Fibroblast of lung (primary cell): ENCODE data around the gene LHFPL2.

Experiments
- EZH2 ChIP-seq: IDR thresholded peaks from 2 replicates; pipeline ENCODE4 v1.5.1; 2012; ENCODE audit warnings: low read length, control low read depth, mild to moderate bottlenecking; ENCODE audit errors: missing control alignments
- TF ChIP-seq, protein P1 (sequence below), 2 donors: IDR thresholded peaks in 1 of 2; conservative IDR thresholded peaks in 1 of 2; 1 replicate in 1 of 2; 2 replicates in 1 of 2; pipeline ENCODE4 v1.5.1; 2011 to 2012; ENCODE audit warnings: low read length in 2 of 2, control low read depth in 1 of 2, inconsistent platforms in 1 of 2, low read depth in 1 of 2, mild to moderate bottlenecking in 1 of 2

DNA sequence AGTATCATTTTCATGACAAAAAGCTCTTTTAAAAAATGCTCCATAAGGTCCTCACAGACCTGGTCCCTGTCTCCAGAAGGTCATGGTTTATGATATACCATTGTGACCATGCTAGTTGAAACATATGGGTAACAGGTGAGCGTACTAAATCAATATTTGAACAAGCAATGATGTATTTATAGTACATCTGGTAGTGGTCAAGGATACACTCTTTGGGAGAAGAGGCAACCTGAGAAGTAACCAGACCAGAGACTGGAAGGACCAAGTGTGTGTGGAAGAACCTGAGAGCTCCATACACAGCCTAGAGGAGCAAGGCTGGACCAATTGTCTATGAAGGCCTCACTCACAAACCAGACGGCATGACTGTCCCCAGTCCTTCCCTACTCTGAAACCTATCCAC, 55.1 kb downstream of the LHFPL2 start:
- TF ChIP-seq, protein P1, sequence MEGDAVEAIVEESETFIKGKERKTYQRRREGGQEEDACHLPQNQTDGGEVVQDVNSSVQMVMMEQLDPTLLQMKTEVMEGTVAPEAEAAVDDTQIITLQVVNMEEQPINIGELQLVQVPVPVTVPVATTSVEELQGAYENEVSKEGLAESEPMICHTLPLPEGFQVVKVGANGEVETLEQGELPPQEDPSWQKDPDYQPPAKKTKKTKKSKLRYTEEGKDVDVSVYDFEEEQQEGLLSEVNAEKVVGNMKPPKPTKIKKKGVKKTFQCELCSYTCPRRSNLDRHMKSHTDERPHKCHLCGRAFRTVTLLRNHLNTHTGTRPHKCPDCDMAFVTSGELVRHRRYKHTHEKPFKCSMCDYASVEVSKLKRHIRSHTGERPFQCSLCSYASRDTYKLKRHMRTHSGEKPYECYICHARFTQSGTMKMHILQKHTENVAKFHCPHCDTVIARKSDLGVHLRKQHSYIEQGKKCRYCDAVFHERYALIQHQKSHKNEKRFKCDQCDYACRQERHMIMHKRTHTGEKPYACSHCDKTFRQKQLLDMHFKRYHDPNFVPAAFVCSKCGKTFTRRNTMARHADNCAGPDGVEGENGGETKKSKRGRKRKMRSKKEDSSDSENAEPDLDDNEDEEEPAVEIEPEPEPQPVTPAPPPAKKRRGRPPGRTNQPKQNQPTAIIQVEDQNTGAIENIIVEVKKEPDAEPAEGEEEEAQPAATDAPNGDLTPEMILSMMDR (conservative IDR thresholded peaks at IDR 0.05 in 1 of 2, IDR thresholded peaks at IDR 0.05 in 1 of 2; ENCODE audit: low read depth in 1 of 2, low read length in 2 of 2), result no peak
- no peak for TF ChIP-seq EZH2
